LNCAP (cell line): ENCODE results near the gene PRRC2B.

Source experiments
- TF ChIP-seq, protein P1 (sequence below): fragments of 450-650 bp; IDR thresholded peaks from 2 replicates; pipeline ENCODE4 v1.5.1; 2017; ENCODE audit warnings: mild to moderate bottlenecking

Gene PRRC2B

DNA sequence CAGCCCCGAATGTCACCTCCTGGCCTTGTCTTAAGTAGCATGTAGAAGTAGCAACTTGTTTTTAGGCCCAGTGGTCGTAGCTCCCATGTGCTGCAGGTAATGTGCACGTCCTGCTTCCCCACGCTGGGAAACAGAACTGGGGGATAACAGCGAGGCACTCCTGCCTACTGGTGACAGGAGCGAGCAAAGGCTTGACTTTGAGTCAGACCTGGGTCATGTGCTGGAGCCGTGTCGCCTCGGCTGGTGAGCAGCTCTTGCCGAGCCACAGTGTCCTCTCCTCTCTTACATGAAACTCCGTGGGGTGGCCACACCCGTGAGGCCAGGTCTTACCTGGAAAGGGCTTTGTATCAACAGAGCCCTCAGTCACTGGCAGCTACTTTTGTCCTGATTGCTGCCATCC lies 91.3 kb downstream of the PRRC2B start:
- TF ChIP-seq, protein P1, sequence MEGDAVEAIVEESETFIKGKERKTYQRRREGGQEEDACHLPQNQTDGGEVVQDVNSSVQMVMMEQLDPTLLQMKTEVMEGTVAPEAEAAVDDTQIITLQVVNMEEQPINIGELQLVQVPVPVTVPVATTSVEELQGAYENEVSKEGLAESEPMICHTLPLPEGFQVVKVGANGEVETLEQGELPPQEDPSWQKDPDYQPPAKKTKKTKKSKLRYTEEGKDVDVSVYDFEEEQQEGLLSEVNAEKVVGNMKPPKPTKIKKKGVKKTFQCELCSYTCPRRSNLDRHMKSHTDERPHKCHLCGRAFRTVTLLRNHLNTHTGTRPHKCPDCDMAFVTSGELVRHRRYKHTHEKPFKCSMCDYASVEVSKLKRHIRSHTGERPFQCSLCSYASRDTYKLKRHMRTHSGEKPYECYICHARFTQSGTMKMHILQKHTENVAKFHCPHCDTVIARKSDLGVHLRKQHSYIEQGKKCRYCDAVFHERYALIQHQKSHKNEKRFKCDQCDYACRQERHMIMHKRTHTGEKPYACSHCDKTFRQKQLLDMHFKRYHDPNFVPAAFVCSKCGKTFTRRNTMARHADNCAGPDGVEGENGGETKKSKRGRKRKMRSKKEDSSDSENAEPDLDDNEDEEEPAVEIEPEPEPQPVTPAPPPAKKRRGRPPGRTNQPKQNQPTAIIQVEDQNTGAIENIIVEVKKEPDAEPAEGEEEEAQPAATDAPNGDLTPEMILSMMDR, result no peak

DNA sequence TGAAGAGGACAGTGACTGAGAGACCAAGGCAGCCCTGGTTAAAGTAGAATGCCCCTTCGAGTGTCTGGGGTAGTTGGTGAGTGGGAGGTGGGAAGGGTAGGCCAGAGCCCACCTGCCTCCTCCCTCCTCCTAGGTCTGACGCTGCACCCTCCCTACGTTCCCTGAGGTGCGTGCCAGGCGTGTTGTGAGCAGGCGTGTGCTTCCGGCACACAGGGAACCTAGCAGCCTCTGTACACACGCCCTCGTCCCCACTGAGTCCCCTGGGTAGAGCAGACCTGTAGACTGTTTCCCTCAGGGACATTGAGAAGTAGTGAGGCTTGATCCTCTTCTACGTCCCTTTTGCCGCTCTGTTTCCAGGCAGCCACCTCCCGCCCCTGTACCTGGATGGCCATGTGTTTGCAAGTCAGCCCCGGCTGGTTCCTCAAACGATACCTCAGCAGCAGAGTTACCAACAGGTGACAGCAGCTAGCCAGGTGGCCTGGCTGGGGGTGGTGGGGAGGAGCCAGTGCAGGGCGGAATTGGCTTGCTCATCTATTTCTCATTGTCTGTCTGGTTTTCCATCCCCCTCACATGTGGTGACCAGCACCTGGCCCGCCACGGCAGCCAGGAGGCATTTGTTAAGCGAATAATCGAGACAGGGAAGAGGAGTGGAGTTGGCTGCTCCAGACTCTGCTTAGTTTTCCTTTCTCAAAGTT lies 92.0 kb downstream of the PRRC2B start:
- TF ChIP-seq, protein P1, result no peak

DNA sequence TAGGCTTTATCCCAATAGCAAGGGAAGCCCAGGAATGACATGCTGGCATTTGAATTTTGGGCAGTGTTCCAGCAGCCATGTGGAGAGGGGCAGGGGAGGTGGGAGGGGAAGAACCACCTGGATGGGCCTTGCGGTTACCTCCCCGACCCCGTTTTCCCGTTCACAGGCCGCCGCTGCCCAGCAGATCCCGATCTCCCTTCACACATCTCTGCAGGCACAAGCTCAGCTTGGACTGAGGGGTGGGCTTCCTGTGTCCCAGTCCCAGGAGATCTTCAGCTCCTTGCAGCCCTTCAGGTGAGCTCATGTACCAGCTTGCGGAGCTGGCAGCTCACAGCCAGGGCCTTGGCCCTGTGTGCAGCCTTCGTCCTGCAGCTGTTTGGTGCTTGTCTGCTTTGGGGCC lies 93.1 kb downstream of the PRRC2B start:
- TF ChIP-seq, protein P1, result no peak

DNA sequence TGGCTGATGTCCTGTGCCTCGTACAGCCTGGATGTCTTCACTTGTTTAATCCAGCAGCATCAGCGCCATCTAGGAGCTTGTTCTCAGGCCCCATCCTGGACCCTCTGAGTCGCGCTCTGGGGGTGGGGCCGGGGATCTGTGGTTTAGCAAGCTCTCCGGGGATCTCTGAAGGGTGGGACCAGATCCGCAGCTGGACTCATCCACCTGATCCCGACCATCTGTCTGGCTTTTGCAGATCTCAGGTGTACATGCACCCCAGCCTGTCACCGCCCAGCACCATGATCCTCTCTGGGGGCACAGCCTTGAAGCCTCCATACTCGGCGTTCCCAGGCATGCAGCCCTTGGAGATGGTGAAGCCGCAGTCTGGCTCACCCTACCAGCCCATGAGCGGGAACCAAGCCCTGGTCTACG lies 93.7 kb downstream of the PRRC2B start:
- TF ChIP-seq, protein P1, result no peak

DNA sequence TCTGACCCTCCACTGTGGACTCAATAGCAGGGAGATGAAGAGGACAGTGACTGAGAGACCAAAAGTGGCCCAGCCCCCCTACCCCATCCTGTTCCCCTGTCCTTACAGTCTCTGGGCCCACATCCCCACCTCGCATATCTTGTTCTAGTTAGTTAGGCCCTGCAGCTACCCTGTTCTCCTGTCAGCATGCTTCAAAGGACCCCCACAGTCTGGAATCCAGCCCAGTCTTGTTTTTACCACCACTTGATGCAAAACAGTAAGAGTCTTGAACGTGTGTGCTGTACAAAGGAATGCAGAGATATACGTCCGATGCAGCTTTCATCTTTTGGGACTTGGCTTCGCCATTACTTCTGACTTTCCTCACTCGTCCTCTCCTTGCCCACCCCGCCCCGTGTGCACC lies 96.6 kb downstream of the PRRC2B start:
- TF ChIP-seq, protein P1, result no peak

DNA sequence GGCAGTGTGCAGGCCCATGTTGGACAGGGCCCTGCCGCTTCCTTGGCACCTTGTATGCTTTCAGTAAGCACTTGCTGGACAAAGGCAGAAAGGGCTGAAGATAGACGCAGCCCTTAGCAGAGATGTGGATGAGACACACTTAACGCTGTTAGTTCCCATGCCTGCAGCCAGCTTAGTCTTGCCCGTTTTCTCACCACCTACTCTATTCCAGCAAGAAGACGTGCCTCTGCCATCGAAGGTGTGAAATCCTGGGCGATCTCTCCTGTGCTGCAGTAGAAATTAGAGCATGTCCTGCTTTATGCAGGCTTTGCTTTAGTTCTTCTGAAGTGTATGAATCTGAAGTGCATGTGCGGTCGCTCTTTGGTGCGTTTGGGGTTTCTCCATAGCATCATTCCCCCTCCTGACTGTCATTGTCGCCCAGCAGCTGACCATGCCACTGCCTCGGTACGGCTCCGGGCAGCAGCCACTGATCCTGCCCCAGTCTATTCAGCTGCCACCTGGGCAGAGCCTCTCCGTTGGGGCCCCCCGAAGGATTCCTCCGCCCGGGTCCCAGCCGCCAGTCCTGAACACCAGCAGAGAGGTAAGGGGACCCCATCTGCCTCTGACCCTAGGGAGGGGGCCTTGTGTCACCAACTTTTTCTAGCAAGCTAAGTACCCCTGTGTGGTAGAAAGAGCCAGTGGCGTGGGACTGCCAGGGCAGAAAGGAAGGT lies 97.3 kb downstream of the PRRC2B start:
- TF ChIP-seq, protein P1, result no peak

DNA sequence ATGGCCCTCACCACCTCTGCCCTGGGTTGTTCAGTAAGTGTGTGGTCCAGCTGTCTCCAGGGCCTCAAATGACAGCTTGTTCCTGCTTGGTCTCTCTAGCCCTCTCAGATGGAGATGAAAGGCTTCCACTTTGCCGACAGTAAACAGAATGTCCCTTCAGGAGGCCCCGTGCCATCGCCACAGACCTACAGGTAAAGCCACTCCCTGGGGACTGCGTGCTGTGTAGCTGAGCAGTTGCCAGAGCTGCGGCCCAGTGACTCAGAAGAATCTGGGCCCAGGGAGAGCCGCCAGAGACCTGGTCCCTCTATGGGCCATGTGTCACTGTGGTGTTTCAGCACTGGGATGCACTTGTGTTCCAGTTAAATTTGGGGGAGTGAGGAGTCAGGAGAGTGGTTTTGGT lies 98.2 kb downstream of the PRRC2B start:
- TF ChIP-seq, protein P1, result no peak
